HG03175 (cell line): Measurements from ENCODE around the gene EID2.

Experiments
- ATAC-seq: cut with Tn5 transposase; IDR thresholded peaks from one replicate; pipeline ENCODE4 v1.9.1; 2021; ENCODE audit warnings: mild to moderate bottlenecking, moderate library complexity; ENCODE audit not compliant: unreplicated experiment

Gene EID2

GRCh38 chr19:39539165-39539517 lies 820 bp downstream of the EID2 start:
- ATAC-seq = no peak

DNA sequence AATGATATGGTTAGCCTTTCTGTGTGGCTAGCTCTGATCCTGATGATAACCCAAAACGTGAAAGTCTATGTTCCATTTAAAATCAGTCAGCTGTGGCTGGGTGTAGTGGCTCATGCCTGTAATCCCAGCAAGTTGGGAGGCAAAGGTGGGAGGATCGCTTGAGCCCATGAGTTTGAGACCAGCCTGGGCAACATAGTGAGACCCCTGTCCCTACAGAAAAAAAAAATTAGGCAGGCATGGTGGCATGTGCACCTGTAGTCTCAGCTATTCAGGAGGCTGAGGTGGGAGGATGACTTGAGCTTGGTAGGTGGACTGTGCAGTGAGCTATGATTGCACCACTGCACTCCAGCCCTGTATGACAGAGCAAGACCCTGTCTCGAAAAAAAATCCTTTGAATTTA lies 6.2 kb downstream of the EID2 start:
- ATAC-seq = no peak

- ATAC-seq = peak; percentile 4
These were observed 6.9 kb downstream of the EID2 start for GRCh38 chr19:39533003-39533512.

- peak; percentile 88 for ATAC-seq
These were observed 7.5 kb downstream of the EID2 start, which contains the start of gene EID2B for GRCh38 chr19:39532233-39533002. Gene EID2B (minus strand): TSS chr19:39532852. CDS start chr19:39532802, 50 bp downstream.

DNA sequence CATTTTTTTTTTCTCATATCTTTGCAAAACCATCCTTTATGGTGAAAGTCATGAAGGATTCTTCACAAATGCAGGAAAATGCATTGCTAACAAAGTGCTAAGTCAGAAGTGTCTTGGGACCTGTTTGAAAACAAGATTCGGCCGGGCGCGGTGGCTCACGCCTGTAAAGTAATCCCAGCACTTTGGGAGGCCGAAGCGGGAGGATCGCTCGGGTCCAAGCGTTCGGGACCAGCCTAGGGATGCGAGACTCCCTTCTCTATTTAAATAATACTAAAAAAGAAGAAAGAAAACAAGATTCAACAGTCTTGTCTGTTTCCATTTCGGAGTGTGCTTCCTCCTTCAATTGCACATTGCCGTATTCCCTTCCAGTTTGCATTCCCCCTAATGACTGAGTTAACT lies 8.1 kb downstream of the EID2 start:
- no peak for ATAC-seq

- no peak for ATAC-seq
These were observed 14.8 kb downstream of the EID2 start for GRCh38 chr19:39525205-39525604.

DNA sequence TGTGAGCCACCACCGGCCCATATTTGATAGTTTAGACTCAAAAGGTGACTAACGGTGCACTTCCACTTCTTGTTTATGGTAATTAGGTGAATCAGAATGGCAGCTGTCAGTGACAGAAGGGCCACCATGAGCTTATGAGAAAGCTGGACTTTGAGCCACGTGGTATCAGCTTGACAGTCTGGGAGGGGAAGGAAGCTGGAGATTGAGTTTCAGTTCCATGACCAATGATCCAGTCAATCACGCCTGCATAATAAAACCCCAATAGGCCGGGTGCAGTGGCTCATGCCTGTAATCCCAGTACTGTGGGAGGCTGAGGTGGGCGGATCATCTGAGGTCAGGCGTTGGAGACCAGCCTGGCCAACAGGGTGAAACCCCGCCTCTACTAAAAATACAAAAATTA lies 15.5 kb downstream of the EID2 start:
- ATAC-seq = no peak

- ATAC-seq = no peak
These were observed 19.1 kb downstream of the EID2 start for GRCh38 chr19:39520541-39521484.

DNA sequence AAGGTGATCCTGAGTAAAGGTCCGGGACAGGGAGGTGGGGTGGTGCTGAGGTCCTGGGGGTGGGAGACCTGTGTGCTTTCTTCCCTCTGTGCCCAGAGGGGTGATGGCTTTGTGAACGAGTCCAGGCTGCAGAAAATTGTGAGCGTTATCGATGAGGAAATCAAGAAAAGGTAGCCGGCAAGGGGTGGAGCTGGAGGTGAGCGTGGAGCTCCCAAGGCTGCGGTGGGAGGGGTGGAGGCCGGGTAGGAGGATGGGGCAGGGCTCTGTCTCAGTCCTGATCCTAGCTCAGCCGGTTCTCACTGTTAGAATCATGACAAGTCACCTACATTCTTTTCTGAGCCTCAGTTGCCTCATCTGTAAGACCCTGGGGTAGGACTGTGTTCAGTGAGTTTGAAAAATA lies 21.0 kb downstream of the EID2 start:
- ATAC-seq = no peak

DNA sequence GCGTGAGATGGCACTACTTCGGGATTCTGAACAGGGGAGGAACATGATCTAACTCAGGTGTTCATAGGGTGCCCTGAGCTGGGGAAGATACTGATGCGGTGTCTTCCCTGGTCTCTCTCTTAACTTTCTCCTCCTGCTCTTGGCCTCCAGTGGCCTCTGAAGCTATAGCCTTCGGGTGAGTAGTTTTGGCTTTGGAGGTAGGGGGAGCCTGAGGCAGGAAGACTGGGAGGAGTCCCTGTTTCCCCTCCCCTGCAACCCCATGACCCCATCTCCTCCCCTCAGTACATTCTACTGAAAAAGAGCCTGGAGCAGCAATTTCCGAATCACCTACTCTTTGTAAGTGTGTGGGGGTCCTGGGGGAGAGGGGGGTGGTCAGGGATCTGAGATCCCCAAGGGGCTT lies 21.5 kb downstream of the EID2 start:
- no peak for ATAC-seq

GRCh38 chr19:39517432-39517831 lies 22.5 kb downstream of the EID2 start:
- ATAC-seq = no peak

DNA sequence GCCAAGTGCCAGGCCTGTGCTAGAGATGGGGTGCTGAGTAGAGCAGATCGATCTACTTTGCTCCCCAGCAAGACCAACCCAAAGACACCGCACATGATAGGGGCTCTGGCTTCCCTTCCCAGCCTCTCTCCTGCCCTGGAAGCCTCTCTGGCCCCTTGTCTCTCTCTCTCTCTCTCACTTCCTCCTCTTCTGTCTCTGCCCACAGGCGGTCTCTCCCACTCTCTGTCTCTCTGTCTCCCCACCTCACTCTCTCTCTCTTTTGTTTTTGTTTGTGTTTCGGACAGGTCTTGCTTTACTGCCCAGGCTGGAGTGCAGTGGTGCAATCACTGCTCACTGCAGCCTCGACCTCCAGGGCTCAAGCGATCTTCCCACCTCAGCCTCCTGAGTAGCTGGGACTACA lies 23.7 kb downstream of the EID2 start:
- no peak for ATAC-seq

- no peak for ATAC-seq
These were observed 24.3 kb downstream of the EID2 start for GRCh38 chr19:39515551-39516191.

DNA sequence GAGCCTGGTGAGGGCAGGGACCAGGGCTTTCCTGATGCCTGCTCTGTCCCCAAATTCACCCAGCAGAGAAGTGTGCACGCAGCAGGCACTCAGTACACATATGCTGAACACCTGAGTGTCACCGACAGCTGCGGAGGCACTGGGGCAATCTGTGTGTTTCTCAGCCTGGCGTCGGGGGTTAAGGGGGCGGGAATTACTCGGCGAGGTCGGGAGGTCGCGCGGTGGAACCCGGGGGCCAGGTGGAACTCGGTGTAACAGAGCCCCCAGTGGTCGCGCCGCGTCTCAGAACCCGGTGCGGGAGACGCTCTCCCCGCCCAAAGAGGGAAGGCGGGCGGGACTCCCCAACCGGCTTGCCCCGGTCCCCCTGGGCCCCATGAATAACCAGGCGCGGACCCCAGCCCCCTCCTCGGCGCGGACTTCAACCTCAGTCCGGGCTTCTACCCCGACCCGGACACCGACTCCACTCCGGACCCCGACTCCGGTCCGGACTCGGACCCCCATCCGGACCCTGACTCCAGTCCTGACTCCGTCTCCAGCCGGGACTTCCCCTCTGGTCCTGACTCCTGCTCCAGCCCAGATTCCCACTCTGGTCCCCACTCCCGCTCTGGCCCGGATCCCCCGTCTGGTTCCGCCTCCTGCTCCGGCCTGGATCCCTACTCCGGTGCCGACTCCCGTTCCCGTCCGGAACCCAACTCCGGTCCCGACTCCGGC lies 25.0 kb downstream of the EID2 start, which contains the start of gene SELENOV:
TSS of gene SELENOV (plus strand) at position 300 of the 711 bp plus-strand sequence. CDS start at position 374, 74 bp downstream.
- no peak for ATAC-seq

GRCh38 chr19:39512988-39513387 lies 27.0 kb downstream of the EID2 start:
- no peak for ATAC-seq

GRCh38 chr19:39509233-39509632 lies 30.7 kb downstream of the EID2 start:
- ATAC-seq = no peak

DNA sequence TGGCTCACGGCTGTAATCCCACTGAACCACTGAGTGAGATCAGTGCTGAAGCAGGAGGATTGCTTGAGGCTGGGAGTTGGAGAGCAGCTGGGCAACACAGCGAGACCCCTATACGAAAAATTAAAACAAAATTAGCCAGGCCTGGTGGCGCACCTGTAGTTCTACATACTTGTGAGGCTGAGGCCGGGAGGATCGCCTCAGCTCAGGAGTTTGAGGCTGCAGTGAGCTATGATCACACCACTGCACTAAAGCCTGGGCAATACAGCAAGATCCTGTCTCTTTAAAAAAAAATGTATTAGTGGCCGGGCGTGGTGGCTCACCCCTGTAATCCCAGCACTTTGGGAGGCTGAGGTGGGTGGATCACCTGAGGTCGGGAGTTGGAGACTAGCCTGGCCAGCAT lies 31.3 kb downstream of the EID2 start:
- ATAC-seq = no peak

DNA sequence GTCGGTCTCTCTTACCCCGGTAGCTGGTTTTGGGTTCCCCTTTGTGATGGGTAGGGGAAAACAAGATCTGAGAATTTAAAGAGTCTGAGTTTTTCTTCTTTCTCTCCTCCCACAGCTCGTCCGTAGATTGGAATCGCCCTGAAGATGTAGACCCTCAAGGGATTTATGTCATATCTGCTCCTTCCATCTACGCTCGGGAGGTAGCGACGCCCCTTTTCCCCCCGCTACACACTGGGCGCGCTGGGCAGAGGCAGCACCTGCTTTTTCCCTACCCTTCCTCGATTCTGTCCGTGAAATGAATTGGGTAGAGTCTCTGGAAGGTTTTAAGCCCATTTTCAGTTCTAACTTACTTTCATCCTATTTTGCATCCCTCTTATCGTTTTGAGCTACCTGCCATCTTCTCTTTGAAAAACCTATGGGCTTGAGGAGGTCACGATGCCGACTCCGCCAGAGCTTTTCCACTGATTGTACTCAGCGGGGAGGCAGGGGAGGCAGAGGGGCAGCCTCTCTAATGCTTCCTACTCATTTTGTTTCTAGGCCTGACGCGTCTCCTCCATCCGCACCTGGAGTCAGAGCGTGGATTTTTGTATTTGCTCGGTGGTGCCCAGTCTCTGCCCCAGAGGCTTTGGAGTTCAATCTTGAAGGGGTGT lies 32.1 kb downstream of the EID2 start:
- ATAC-seq = no peak

- ATAC-seq = no peak
These were observed 32.8 kb downstream of the EID2 start for GRCh38 chr19:39506944-39507714.
